ENCODE results near the gene PDCD5. TPM values are rescaled to one million over a fixed set of nuclear protein-coding genes. Genes with fewer than 3 reads are reported as not detected.

PDCD5 gene
- total RNA-seq, 1 donor, result 91.5 TPM

DNA sequence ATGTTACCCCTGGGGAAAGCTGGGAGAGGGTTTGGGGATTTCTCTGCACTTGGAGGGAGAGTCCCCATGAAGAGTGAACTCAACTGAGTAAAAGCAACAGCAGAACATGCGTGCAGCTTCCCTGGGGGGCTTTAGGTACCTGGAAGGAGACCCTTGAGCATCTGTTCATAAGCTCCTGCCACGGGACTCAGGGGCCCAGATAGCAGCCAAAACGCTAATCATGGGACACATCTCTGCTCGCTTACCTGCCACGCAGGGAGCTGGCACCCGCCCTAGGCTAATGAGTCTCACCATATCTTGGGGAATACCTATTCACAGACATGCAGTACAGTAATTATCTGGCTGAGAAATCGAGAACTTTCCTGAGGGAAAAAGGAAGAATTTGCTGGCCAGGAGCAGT, 33.9 kb downstream of the PDCD5 start:
- TF ChIP-seq, protein P1, sequence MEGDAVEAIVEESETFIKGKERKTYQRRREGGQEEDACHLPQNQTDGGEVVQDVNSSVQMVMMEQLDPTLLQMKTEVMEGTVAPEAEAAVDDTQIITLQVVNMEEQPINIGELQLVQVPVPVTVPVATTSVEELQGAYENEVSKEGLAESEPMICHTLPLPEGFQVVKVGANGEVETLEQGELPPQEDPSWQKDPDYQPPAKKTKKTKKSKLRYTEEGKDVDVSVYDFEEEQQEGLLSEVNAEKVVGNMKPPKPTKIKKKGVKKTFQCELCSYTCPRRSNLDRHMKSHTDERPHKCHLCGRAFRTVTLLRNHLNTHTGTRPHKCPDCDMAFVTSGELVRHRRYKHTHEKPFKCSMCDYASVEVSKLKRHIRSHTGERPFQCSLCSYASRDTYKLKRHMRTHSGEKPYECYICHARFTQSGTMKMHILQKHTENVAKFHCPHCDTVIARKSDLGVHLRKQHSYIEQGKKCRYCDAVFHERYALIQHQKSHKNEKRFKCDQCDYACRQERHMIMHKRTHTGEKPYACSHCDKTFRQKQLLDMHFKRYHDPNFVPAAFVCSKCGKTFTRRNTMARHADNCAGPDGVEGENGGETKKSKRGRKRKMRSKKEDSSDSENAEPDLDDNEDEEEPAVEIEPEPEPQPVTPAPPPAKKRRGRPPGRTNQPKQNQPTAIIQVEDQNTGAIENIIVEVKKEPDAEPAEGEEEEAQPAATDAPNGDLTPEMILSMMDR (IDR thresholded peaks at IDR 0.05; ENCODE audit: insufficient read depth, low read depth, low read length), result no peak

DNA sequence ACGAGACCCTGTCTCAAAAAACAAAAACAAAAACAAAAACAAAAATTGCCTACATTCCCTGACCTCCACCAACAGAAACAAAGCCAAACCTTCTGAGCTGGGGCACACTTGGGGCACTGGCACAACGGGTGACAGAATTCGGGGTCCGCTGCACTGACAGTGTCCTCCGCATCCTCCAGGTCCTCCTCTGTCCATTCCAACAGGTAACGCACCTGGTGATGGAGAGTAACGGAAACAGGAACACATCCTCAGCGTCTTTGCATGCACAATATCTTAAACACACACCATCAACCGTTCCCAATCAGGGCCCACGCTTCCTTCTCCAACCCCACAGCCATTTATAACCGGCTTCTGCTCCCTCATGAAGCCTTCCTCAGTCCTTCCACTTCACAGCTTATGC, 34.6 kb downstream of the PDCD5 start:
- DNase-seq (ENCODE audit: low read depth), result no peak
- no peak overlapping the region for H3K4me3 ChIP-seq (ENCODE audit: low read depth, low read length)
- TF ChIP-seq, protein P1 (IDR thresholded peaks at IDR 0.05; ENCODE audit: insufficient read depth, low read depth, low read length), result no peak

More for the DNA sequence above, 33.9 kb downstream of the PDCD5 start:
- DNase-seq (ENCODE audit: low read depth), result no peak
- H3K4me3 ChIP-seq (ENCODE audit: low read depth, low read length), result no peak overlapping the region

DNA sequence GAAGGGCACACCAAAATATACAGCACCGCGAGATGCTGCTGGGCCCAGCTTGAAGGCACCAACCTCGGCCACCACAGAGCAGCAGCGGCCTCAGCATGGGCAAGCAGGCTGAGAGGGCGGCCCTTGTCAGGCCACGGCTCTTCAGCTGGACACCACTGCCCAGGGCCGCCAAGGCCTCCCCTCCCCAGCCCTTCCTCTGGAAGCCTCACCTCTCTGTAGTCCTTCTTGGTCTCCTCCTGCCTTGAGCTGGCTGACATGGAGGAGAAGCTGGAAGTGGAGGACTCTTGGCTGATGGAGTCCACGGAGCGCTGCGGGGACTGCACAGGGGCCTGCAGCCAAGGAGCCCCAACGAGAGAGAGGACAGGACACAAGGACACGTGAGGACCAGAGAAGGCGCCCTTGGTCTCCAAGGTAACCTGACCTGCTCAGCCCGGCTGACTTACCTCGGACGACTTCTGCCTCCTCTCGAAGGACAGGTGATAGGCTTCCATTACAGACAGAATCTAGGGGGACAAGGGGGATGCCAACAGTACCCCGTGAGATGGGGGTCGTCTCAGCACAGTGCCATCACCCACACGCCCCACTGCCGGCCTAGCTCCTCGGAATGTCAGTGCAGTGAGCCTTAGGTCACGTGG, 38.2 kb downstream of the PDCD5 start:
- no peak overlapping the region for H3K4me3 ChIP-seq (ENCODE audit: low read depth, low read length)
- no peak for DNase-seq (ENCODE audit: low read depth)
- TF ChIP-seq, protein P1 (IDR thresholded peaks at IDR 0.05; ENCODE audit: insufficient read depth, low read depth, low read length), result no peak

DNA sequence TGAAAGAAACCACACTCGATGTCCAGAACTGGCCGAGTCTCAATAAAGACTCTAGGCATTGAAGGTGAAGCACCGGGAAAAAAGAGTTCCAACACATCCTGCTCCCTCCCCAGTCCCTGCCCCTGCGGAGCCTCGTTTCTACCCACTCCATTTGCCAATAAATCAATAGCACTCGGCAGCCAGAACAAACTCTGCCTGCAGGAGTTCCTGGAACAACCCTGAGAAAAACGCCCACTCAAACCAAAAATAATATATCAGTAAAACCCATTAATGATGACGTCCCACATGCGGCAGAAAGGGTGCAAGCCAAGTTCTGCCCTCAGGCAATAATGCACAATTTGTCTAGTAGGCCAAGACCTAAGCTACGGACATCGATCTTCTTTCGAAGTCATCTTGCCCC, 41.0 kb downstream of the PDCD5 start:
- DNase-seq (ENCODE audit: low read depth), result no peak
- TF ChIP-seq, protein P1 (IDR thresholded peaks at IDR 0.05; ENCODE audit: insufficient read depth, low read depth, low read length), result no peak

DNA sequence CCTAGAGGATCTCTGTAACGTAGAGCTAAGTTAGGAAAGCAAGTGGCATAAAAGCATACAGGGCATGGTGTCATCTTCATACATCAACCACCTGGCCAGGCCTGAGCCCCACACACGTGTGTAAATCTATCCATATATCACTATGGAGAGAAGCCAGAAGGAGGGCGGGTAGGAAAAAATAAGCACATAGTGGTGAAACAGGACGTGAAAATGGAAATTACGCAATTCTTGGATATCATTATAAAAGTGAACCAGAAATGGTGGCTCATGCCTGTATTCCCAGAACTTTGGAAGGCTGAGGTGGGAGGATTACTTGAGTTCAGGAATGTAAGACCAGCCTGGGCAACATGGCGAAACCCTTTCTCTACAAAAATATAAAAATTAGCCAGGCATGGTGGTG, 43.4 kb downstream of the PDCD5 start:
- TF ChIP-seq, protein P1 (IDR thresholded peaks at IDR 0.05; ENCODE audit: insufficient read depth, low read depth, low read length), result no peak
- peak; percentile 8 for DNase-seq (ENCODE audit: low read depth)
- H3K4me3 ChIP-seq (ENCODE audit: low read depth, low read length), result no peak overlapping the region

More for the DNA sequence above, 41.0 kb downstream of the PDCD5 start:
- no peak overlapping the region for H3K4me3 ChIP-seq (ENCODE audit: low read depth, low read length)

DNA sequence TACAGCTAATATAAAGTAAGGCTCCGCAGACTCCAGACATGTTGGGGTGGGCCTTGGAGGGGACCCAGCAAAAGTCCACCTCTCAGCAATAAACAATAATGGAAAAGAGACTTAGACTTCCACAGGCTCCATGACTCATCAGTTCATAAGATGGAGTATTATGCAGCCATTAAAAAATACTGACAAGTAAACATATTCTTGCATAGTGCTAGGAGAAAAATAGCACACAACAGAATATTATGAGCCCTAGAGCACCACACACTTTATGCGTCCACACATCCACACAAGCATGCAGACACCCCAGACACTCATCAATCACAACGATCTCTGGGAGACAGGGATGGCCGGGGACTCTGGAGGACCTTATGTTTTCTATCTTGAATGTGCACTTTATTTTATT, 46.0 kb downstream of the PDCD5 start:
- no peak for DNase-seq (ENCODE audit: low read depth)
- TF ChIP-seq, protein P1 (IDR thresholded peaks at IDR 0.05; ENCODE audit: insufficient read depth, low read depth, low read length), result no peak
- no peak overlapping the region for H3K4me3 ChIP-seq (ENCODE audit: low read depth, low read length)
